Lung (tissue), 12 donors: Measurements from ENCODE around the gene CARD11. TPM values are rescaled to one million over a fixed set of nuclear protein-coding genes. Genes with fewer than 3 reads are reported as not detected.

Experiments used
- ATAC-seq: fragments of 200-7000 bp; cut with Tn5 transposase; one replicate; pipeline ENCODE4 v1.9.1; 2020; ENCODE audit warnings: moderate number of reproducible peaks; ENCODE audit not compliant: insufficient read depth, low FRiP score
- DNase-seq, 3 donors: peaks; one replicate each; pipeline ENCODE4 v3.0.0-alpha.2; 2013 to 2017
- H3K27ac ChIP-seq, 2 donors: one replicate each; pipeline ENCODE4 v1.5.1; 2013; ENCODE audit warnings: mild to moderate bottlenecking in 2 of 2, moderate library complexity in 2 of 2, control low read depth in 1 of 2, inconsistent platforms in 1 of 2, low read depth in 1 of 2, low read length in 1 of 2
- H3K27me3 ChIP-seq, 3 donors: one replicate each; pipeline ENCODE4 v1.5.1; 2013; ENCODE audit warnings: low read length in 2 of 3; ENCODE audit not compliant: control insufficient read depth in 3 of 3, insufficient read depth in 3 of 3
- H3K36me3 ChIP-seq, 4 donors: one replicate each; pipeline ENCODE4 v1.5.1; 2013; ENCODE audit warnings: low read length in 4 of 4, mild to moderate bottlenecking in 1 of 4, moderate library complexity in 1 of 4; ENCODE audit not compliant: control insufficient read depth in 4 of 4, insufficient read depth in 4 of 4
- H3K4me1 ChIP-seq, 5 donors: one replicate each; pipeline ENCODE4 v1.5.1; 2013; ENCODE audit warnings: low read length in 5 of 5, mild to moderate bottlenecking in 2 of 5, moderate library complexity in 1 of 5; ENCODE audit not compliant: control insufficient read depth in 5 of 5, insufficient read depth in 5 of 5
- H3K4me3 ChIP-seq: one replicate; pipeline ENCODE4 v1.5.1; 2013; ENCODE audit warnings: mild to moderate bottlenecking, control low read depth, moderate library complexity
- H3K9ac ChIP-seq, 2 donors: one replicate each; pipeline ENCODE4 v1.5.1; 2013; ENCODE audit warnings: low read length in 2 of 2, control low read depth in 1 of 2; ENCODE audit not compliant: insufficient read depth in 1 of 2
- H3K9me3 ChIP-seq, 4 donors: one replicate each; pipeline ENCODE4 v1.5.1; 2013; ENCODE audit warnings: low read length in 3 of 4, mild to moderate bottlenecking in 1 of 4, moderate library complexity in 1 of 4; ENCODE audit not compliant: control insufficient read depth in 4 of 4, insufficient read depth in 3 of 4
- WGBS, 2 donors: extraction: QIAGEN DNeasy Blood & Tissue Kit; methylation state at CpG; one replicate each; pipeline ENCODE4 v1.1.7; 2013; 5-methylcytosine and 5-hydroxymethylcytosine counted together
- polyA plus RNA-seq, 2 donors: library from polyadenylated mRNA; stranded (reverse); fragments of 200-250 nt; gene quantifications; one replicate each; pipeline ENCODE4 v1.2.1, GENCODE V29; 2013
- total RNA-seq, 2 donors: library from RNA; depleted of rRNA in 1 of 2; stranded (reverse); fragments of >200 nt in 1 of 2; gene quantifications; one replicate each; pipeline ENCODE4 v1.2.1, GENCODE V29; 2014 to 2021
- TF ChIP-seq, protein P1 (sequence below): IDR thresholded peaks from 2 replicates; pipeline ENCODE4 v1.5.1; 2012; ENCODE audit warnings: mild to moderate bottlenecking; ENCODE audit errors: control extremely low read depth, extremely low read depth
- donor health status: control.
- donor health status: control.
- donor health status: Bipolar disorder and iron deficiency.
- donor health status: healthy.
- donor health status: DM: yes; HTN: yes; CAD: no.

CARD11 gene
- total and polyA plus RNA-seq, 4 donors, result 1.5 to 4.3 (median 3.7) TPM

DNA sequence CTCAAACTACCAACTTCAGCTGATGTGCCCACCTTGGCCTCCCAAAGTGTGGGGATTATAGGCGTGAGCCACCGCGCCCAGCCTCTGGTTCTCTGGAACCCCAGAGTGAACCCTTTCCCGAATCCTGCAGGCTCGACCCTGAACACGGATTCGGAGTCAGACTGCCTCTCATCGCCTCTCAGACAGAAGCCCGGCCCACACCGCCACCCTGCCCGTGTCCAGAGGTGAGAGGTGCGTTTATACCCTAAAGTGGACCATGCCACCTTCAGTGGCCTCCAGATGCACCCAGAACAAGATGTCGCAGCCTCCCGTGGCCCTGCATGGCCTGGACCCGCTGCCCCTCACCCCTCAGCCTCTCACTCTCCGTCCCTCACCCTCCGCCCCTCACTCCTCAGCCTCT is 134.6 kb downstream of the CARD11 start:
- Histone ChIP-seq H3K27me3 (no peaks in the 10 kb centered on the region), H3K4me3 (no peak overlapping the region), H3K36me3 (no peaks in the 10 kb centered on the region), H3K9ac (no peak overlapping the region), H3K9me3 (peaks cover 0 to 6% (median 1%) of the 10 kb centered on the region in 4 donors), H3K4me1 (no peaks in the 10 kb centered on the region), H3K27ac (no peak overlapping the region)
- DNase-seq, result no peak
- TF ChIP-seq, protein P1, sequence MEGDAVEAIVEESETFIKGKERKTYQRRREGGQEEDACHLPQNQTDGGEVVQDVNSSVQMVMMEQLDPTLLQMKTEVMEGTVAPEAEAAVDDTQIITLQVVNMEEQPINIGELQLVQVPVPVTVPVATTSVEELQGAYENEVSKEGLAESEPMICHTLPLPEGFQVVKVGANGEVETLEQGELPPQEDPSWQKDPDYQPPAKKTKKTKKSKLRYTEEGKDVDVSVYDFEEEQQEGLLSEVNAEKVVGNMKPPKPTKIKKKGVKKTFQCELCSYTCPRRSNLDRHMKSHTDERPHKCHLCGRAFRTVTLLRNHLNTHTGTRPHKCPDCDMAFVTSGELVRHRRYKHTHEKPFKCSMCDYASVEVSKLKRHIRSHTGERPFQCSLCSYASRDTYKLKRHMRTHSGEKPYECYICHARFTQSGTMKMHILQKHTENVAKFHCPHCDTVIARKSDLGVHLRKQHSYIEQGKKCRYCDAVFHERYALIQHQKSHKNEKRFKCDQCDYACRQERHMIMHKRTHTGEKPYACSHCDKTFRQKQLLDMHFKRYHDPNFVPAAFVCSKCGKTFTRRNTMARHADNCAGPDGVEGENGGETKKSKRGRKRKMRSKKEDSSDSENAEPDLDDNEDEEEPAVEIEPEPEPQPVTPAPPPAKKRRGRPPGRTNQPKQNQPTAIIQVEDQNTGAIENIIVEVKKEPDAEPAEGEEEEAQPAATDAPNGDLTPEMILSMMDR, result no peak
- ATAC-seq, result no peak
- WGBS, 2 donors, result 89 to 92% methylated on average over 16 to 17 of the region's 17 CpGs

DNA sequence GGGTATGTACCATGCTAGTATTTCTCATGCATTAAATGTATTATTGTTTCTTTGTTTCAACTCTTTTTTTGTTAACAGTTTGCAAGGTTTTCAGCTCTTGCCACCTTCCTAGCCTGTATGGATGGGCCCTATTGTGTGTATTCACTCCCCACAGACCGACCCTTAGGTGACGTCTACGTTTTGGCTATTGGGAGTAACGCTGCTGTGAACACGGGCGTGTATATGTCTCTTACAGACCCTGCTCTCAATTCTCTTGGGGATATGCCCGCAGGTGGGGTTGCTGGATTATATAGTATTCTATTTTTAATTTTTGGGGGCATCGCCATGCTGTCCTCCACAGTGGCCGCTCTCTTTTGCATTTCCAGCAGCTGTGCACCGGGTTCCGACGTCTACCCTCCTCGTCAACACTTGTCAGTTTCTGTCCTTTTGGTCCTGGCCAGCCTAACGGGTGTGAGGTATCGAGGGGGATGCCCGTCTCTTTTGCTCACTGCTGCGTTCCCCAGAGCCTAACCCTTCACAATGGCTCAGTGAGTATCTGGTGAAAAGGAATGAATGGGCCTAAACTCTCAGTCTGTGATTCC is 135.5 kb downstream of the CARD11 start:
- Histone ChIP-seq H3K27me3 (no peaks in the 10 kb centered on the region), H3K27ac (no peak overlapping the region), H3K36me3 (no peaks in the 10 kb centered on the region), H3K4me3 (no peak overlapping the region), H3K4me1 (no peaks in the 10 kb centered on the region), H3K9ac (no peak overlapping the region), H3K9me3 (peaks cover 0 to 6% (median 1%) of the 10 kb centered on the region in 4 donors)
- ATAC-seq (no peak), DNase-seq (no peak)
- WGBS, 2 donors, result 94 to 95% methylated on average over 17 of the region's 17 CpGs
- TF ChIP-seq, protein P1, result no peak

DNA sequence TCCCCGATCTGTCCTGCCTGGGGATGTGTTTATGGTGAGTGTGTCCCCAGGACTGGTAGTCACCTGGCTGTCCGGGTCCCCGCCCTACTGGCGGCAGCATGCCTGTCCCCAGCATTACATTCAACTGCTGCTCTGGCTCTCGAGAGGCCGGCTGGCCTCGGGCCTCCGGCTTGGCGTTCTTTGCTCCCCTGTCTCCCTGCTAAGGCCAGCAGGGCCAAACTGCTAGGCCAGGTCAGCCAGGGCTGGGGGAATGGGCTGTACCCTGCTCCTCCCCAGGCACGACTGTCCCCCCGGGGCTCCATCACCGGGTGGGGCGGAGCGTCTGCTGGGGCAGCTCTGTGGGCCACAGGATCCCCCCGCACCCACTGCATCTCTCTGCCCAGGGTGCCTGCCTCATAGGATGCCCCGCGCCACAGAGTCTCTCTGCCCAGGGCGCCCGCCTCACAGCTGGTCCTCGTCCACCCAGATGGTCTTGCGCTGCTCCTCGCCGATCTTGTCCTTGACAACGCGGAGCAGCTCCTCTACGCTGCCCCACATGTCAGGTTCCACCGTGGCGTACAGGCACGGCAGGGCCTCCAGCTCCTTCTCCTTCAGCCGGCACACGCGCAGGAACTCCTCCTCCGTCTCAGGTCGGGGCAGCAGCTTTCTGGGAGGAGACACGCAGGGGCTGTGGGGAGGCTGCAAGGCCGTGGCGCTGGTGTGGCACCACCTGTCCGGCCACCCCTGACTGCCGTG is 137.3 kb downstream of the CARD11 start:
- Histone ChIP-seq H3K4me3 (no peak overlapping the region), H3K27ac (no peak overlapping the region), H3K27me3 (no peaks in the 10 kb centered on the region), H3K9ac (no peak overlapping the region), H3K9me3 (peaks cover 0 to 6% (median 1%) of the 10 kb centered on the region in 4 donors), H3K4me1 (no peaks in the 10 kb centered on the region), H3K36me3 (no peaks in the 10 kb centered on the region)
- DNase-seq (no peak), ATAC-seq (no peak)
- TF ChIP-seq, protein P1, result no peak
- 92 to 95% methylated on average over 37 to 39 of the region's 39 CpGs for WGBS, 2 donors
